ENCODE results near the gene QPCT.
"Not testable (repeated sequence)": the region's sequence is repeated elsewhere in the genome, so short reads cannot be mapped to it uniquely, and the experiment has no call there.

Gene QPCT

GRCh38 chr2:37344453-37345361, at the start of gene QPCT:
Gene QPCT (plus strand): TSS chr2:37344630. CDS start chr2:37344732, 102 bp downstream.
- DNase-seq (ENCODE audit: low read depth) = no peak

DNA sequence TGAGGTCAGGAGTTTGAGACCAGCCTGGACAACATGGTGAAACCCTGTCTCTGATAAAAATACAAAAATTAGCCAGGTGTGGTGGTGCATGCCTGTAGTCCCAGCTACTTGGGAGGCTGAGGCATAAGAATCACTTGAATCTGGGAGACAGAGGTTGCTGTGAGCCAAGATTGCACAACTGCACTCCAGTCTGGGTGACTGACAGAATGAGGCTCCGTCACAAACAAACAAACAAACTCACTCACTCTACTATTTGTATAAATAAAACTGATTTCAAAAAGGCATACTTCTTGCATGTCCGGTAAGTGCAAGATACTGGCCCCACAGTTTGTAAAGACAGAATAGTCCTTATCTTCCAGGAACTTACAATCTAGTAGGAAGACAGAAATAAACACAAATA, 49.6 kb upstream of the QPCT start:
- DNase-seq (ENCODE audit: low read depth) = not testable (repeated sequence)

GRCh38 chr2:37295469-37296073, 48.9 kb upstream of the QPCT start:
- no peak for DNase-seq (ENCODE audit: low read depth)

DNA sequence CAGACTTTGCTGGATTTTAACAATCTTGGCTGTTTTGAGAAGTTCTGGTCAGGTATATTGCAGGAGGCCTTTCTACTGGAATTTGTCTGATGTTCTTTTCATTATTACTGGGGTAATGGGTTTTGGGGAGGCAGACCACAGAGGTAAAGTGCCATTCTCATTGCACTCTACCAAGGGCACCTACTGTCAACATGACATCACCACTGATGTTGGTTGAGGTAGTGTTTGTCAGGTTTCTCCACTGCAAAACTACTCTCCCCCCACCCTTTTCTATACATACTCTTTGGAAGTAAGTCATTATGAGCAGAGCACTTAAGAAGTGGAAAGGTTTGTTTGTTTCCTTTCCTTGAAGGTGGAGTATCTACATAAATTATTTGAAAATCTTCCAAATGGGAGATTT, 46.8 kb upstream of the QPCT start:
- no peak for DNase-seq (ENCODE audit: low read depth)

DNA sequence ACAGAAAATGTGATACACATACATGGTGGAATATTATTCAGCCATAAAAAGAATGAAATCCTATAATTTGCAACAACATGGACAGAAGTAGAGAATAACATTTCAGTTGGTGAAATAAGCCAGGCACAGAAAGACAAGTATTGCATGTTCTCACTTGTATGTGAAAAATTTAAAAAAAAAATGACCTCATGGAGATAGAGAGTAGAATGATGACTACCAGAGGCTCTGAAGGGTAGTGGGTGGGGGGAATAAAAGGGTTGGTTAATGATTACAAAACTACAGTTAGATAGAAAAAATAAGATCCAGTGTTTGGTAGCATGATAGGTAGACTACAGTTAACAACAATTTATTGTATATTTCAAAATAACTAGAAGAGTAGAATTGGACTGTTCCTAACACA, 44.3 kb upstream of the QPCT start:
- no peak for DNase-seq (ENCODE audit: low read depth)

- no peak for DNase-seq (ENCODE audit: low read depth)
Observed at GRCh38 chr2:37300578-37300977, 43.9 kb upstream of the QPCT start.

DNA sequence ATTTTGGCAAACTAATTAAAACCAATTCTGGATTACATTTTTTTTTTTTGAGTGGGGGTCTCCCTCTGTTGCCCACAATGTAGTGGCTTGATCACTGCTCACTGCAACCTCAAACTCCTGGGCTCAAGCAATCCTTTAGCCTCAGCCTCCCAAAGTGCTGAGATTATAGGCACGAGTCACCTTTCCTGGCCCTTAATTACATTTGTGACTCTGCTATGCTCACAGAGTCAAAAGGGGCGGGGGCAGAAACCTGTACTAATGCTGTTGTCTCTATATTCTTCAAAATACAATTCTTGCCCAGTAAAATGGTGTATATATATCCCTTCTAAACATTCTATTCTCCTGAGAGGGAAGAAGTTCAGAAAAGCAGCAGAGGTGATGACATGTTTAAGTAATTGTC, 43.0 kb upstream of the QPCT start:
- no peak for DNase-seq (ENCODE audit: low read depth)

- no peak for DNase-seq (ENCODE audit: low read depth)
Observed at GRCh38 chr2:37302701-37303252, 41.7 kb upstream of the QPCT start.

GRCh38 chr2:37306024-37306423, 38.4 kb upstream of the QPCT start:
- no peak for DNase-seq (ENCODE audit: low read depth)

DNA sequence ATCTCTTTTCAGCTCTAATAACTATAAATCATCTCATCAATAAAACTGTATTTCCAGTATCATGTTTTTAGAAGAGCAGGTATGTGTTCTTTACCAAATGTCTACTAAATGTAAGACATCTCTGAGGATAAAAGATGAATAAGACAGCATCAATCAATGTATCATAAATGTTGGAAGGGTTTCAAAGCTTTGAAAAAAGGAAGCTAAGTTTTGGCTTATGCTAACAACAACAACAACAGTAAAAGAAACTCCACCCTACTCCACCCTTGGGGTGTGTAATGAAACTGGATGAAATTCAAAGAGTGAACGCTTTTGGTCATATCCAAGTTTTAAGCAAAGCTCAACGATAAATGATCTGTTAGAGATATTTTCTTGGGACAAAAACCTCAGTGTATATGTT, 36.9 kb upstream of the QPCT start:
- DNase-seq (ENCODE audit: low read depth) = no peak

DNA sequence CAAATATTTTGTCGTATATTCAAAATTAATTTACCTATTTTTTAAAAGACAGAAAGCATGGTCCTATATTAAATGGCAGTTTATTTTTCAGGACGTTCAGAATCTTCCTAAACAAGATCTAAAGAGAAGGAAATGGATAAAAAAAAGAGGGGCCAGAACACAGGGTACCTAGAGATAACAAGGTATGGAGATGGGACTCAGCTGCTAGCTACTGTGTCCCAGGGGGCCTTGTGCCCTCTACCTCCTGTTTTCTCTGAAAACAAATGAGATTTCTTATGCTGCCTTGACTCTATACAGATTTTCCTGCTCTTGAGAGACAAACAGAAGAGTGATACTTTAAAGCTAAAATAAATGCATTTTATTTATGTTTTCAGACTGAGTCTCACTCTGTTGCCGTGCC, 29.1 kb upstream of the QPCT start:
- DNase-seq (ENCODE audit: low read depth) = no peak

DNA sequence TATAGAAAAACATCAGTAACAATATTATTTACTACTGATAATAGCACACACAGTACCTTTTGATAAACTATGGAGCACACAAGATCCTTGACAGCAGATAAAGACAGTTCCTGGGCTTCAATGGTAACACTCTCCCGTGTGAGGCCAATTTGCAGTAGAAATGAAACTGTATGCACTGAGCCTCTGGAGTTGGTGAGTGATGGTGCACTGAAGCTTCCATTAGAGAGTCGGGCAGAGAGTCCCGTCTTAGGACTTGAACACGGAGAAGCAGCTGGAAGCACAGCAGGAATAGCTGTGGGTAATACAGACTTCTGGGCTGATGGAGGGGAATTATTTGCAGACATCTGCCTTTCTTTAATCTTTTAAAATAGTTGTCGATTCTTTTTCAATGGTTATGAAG, 28.2 kb upstream of the QPCT start:
- DNase-seq (ENCODE audit: low read depth) = no peak

- DNase-seq (ENCODE audit: low read depth) = no peak
Observed at GRCh38 chr2:37317746-37318145, 26.7 kb upstream of the QPCT start.

- no peak for DNase-seq (ENCODE audit: low read depth)
Observed at GRCh38 chr2:37318401-37318800, 26.0 kb upstream of the QPCT start.

GRCh38 chr2:37319754-37320609, 24.4 kb upstream of the QPCT start:
- DNase-seq (ENCODE audit: low read depth) = no peak

DNA sequence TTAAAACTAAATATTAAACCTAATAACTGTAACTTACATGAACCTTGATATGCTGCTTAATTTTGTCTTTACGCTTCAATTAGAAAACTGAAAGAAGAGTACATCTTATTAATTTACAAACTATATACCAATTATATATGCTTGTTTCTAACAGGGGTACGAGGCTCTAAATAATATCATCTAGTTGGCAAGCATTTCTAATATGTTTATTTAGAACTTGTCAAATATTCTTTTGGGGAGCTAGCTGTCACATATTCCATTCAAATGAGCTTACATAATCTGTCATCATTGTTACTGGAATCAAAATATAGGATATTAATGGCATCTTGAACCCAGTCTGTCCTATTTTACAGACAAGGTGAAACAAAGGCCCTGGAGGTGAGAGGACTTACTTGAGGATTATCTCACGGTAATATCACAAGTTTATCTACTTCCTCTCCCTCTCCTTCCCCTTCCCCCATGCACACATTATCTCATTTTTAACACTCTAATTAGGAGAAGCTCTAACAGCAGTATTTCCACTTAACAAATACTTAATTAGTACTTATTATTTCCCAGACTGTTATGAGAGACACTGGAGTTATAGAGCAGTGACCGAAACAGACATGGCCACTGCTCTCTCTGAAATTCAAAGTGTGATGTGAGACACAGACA, 23.3 kb upstream of the QPCT start:
- DNase-seq (ENCODE audit: low read depth) = no peak

DNA sequence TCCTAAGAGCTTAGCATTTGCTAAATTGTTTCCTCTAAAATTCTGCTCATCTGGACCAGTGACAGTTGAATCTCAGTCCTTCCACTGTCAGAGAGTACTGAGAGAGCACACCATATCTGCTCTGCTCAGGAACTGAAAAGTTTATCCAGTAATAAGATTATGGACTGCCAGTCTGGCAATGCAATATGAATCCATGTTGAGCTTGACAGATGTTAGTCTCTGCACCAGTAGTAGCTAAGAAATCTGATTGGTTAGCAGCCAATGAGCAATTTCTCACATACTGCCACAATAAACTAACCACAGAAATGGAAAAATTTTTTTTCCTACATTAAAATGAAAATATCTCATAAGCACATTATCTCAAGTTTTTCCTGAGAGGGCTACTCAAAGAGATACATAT, 22.1 kb upstream of the QPCT start:
- no peak for DNase-seq (ENCODE audit: low read depth)

GRCh38 chr2:37323176-37323780, 21.2 kb upstream of the QPCT start:
- no peak for DNase-seq (ENCODE audit: low read depth)

DNA sequence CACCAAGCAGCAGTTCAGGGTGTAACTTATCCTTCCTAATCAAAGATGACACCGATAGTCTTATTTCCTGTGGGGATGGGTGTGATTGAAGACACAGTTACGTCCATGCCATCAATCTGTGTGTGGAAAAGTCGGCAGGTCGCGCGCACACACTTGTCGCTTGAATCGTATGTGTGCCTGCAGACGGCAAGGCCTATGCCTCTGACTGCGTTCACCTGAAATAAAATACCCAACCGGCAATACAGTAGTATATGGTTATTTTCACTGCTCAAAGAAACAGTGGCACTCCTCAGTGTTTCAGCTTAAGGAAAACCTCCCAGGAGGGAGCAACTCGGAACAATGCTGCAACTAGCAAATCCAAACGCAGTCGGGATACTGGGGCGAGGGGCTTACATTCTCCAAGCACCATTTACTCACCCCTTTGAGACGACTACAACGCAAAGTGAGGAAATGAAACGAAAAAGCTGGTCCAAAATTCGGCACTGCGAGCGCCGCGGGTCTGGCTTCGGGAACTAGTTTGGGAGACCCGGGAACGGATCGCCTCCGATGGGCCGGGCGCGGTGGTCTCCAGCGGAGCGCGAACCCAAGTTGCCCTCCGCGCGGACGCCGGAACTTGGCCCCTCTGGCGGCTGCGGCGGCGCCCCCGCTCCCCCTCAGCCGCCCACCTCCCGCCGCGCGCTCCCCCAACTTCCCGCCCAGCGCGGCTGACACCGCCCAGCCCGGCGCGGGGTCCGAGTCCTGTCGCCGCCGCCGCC, 20.5 kb upstream of the QPCT start:
- no peak for DNase-seq (ENCODE audit: low read depth)

GRCh38 chr2:37324536-37324785, 20.0 kb upstream of the QPCT start:
- DNase-seq (ENCODE audit: low read depth) = peak; percentile 61
